HG03457 (cell line): ENCODE data around the gene UNC5A.

Experiments used
- ATAC-seq: cut with Tn5 transposase; IDR thresholded peaks from one replicate; pipeline ENCODE4 v1.9.1; 2021; ENCODE audit warnings: moderate number of reproducible peaks; ENCODE audit not compliant: unreplicated experiment

UNC5A gene

DNA sequence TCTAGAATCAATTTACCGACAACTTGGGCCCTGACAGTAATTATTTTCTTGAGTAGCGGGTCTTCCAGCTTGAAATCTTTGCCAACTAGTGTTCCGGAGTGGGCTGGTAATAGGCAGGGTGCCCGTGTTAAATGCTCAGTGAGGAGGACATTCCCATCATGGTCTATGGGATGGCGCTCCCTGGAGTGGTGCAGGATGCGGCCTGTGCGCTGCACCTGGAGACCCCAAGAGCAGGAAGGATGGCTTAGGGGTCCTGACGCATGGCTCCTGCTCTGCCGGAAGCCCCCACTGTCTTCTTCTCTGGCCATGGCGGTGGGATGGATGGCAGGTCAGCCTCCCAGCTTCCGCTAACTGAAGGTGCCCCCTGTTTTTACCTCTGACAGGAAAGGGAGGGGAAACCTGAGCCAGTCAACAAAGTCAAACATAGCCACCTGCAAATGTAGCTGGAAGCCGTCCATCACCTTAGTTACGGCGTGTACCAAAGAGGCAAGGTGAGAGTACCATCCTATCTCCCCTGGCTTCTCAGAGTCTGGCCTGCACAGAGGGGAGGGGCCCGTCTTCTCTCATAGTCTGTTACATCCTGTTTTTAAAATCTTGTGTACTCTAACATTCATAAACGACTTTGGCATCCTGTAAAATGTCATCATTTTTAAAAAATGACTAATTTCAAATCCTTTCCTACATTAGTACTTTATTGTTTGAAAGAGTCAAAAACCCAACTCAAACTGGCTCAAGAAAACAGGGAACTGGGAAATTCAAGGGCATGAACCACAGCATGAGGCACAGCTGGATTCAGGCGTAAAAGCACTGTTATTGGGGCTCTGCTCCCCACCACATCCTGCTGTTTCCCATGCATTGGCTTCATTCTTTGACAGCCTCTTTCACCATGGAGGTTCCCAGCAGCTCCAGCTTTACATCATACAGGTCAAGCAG lies 28.5 kb upstream of the UNC5A start:
- no peak for ATAC-seq

DNA sequence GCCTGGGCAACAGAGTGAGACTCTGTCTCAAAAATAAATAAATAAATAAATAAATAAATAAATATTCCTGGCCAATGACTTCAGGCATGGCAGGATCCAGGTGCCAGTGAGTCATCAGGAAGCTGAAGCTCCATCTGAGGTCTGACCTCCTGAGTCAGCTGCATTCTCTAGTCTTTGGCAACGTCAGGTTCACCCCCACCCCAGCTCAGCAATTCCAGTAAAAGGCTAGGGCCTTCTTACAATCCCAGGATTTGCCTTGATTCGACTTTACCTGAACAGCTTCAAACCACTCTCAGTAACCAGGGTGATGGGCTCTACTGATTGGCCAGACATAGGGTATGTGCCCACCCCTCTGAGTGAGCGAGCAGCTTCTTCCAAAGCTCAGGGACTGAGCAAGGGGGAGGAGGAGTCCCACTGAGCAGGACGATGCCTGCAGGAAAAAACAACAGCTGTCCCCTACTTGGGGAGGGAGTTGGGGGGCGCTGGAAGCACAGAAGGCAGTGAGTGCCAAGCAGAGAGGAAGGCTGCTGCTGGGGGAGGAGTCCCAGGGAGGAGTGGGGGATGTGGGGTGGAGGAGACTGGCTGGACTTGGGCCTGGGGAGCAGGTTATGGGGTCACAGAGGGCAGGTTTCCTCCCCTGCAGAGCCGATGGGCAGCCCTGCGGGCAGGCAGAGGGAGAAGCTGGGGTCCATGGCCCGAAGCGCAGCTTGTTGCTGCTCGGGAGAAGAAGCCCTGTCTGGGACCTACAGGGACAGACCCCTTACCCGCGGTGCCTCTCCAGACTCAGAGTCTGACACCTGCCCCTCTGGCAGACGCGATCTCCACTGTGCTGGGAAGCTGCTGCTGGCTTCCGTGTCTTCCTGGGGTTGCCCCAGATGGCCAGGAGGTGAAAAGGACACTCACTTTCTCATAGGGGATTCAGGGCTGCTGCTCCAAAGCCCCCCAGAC lies 25.9 kb upstream of the UNC5A start:
- ATAC-seq = no peak

DNA sequence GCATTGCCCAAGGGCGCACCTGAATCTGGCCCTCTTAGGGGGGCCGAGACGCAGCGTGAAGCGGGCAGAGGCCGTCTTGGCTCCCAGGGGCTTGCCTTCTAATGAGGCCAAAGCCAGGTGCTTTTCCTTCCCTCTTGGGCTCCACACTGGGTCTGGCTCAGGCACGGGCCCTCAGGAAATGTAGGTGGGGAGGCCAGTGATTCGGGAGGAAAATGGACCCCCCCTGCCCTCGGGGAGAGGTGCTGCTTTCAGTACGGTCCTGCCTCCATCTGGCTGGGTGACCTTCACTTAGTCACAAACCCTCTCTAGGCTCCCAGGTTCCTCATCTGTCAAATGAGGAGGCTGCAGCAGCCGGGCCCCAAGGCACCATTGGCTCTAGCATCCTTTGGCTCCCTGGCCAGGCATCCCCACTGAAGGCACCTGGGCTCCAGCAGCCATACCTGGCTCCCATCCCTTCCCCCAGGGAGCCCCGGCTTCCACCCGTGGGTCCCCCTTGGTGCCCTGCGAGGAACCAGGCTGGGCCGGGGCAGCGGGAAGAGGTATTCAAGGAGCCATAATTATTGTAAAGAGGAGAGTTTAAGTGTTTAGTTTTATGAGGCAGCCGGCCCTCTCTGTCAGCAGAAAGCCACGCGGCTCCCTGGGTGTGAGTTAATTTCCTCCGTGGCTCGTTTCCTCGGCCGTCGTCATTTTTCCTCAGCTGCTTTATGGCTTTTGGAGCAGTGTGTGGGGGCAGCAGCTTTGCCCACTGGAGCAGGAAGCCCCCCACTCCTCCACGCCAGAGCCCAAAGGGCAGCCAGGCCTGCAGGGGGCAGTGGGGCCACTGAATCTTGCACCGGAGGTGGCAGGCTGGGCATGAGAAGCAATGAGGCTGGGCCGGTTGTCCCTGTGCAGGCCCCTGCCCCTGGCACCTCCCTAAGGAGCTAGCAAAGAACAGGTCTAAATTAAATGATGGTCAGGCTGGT lies 24.9 kb upstream of the UNC5A start:
- no peak for ATAC-seq

DNA sequence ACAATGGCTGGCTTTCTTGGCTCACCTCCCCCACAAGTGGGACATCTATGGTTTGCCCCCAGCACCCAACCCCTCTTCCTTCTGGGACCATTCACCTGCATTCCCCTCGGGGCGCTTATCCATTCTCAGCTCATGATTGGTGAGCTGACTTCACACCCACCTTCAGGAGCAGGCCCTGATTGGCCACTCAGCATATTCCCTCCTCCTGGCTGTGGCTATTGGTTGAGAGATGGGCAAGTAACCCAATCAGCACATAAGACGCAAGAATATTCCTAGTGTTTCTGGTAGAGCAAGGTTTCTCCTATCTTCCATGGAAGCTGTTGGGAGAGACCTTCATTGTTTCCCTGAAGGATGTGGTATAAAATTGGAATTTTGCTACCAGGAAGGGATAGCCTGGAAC lies 22.7 kb upstream of the UNC5A start:
- no peak for ATAC-seq

DNA sequence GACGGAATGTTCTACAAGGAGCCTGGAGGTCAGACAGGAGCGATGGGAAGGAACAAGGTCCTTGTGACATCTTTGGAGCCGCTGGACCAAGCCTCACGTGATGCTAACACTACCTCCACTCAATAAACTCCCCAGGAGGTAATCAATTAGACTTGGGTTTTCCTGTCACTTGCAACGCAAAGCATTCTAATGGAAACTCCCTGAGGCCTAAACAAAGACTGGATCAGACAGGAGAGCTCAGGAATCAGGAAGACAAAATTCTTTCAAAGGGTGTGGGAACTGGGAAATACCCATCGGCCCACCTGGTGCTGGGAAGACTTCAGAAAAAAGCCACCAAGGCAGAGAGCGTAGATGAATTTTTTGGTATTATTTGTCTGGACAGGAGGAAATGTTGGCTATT lies 22.3 kb upstream of the UNC5A start:
- ATAC-seq = no peak

DNA sequence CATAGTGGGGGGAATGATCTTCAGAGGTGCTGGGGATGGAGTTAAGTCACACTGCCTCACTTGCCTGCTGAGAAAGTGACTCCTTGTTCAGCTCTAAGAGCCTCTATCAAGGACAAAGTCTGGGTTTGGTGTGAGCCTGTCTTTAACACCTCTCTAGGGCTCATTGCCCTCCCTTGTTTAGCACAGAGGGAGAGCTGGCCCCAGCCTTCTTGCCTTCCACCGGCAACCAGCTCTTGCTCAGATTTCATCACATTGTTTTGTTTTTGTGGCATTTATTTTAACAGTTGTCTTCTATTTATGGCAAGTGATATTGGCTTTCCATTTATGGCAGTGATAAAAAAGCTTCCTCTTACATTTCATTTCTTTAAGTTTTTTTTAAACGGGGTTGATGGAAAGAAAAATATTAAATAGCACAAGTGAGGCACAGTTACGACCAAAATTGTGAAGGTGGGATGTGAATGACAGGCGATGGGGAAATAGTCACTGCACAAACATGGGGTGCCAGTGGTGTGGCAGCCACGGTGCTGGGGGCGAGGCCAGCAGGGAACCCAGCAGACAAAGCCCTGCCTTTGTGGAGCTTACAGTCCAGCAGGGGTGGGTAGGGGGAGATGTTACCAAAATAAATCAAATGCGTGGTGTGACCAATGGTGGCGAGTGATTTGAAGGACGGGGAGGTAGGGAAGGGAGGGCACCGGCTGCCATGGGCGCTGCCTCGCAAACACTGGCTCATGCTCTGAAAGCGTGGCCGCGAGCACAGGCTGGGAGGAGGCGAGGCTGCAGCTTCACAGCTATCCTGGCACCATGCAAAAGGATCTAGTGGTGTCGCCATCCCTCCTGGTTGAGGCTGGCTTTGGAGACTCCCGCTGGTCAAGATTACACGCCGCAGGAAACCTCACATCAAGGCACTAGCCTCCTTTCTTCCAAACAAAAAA lies 21.2 kb upstream of the UNC5A start:
- no peak for ATAC-seq

DNA sequence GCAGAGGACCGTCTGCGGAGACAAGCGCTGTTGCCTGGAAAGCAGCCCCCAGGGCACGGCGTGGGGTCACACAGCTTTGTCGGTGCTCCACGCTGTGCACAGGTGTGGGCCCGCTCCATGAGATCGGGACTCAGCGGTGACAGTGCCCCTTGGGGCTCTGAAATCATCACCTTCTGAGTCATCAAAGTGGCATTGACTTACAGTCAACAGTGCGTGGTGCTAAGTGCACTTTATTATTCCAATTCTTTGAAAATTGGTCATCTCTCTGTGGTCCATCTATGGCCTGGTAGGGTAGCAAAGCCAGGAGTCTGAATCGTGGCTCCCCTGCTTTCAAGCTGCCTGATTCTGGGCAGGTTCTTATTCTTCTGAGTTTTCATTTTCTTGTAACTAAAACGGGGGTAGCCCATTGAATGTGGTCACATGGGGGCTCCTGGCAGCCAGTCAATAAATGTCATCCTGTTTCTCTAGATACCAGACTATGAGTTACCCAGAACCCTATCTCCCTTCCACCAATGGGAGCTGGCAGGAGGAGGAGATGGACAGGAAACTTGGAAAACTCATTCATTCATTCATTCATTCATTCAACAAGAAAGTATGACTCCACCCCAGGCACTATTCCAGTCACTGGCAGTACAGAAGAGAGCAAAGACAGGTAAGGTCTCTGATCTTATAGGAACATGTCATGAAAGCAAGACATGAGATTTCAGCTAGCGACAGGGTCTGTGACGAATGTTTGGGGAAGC lies 20.3 kb upstream of the UNC5A start:
- no peak for ATAC-seq

DNA sequence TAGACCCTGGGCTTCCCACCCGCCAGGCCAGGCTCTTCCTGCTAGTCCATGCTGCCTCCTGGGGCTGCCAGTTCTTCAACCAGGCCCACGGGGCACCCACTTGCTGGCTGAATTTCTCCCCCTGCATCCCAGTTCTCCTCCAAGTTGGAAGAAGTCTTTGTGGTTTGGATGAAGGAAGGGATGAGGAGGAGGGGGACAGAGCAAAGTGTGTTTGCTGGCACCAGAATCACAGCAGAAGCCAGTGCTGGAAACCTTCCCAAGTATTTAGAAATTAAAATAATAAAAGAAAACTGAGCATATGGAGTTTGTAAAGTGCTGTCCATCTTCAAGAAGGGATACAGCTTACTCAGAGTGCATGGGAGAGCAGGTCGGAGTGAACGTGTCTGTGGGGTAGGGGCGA lies 19.4 kb upstream of the UNC5A start:
- ATAC-seq = no peak

DNA sequence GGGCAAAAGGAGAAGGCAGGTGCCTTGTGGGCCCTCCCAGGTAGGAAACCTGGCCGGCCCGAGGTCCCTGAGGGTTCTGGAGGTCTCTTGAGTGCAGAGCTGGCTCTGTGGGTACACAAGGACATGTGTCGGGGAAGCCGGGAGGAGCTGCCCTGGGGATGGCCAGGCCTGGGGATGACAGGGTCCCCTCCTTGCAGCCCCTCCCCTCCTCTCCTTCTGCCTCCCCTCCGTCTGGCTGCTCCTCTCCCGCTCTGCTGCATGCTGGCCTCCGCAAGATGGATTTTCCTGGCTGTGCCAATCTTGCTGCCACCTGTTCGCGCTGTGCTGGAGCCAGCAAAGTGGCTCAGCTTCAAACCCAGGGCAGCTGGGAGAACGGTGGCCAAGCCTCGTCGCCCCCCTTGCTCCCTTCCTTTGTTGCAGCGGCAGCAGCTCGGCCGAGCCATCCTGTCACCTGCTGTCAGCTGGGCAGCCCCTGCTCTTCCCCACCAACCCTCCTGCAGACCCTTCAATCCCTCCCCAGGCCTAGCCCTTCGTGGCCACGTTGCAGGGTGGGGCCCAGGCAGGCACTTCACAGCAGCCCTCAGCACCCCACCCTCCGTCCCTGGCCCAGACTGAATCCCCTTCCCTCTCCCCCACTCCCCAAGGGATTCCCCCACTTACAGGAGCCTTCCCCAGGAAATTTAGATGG lies 17.6 kb upstream of the UNC5A start:
- no peak for ATAC-seq

DNA sequence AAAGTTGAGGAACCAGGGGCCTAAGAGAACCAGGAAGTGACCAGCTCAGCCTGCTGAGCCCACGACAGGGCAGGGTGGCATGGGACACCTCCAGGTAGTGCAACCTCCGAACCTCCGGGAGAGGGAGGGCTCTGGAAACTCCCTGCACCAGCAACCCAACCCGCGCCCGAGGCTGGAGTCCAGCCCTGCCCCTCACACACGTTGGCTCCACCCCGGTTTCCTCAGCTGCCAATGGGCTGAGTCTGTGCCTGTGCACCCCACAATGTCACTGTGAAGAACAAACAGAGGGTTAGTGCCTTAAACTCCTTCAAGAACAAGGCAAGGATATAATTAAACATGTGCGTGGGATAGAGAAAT lies 17.0 kb upstream of the UNC5A start:
- ATAC-seq = no peak

DNA sequence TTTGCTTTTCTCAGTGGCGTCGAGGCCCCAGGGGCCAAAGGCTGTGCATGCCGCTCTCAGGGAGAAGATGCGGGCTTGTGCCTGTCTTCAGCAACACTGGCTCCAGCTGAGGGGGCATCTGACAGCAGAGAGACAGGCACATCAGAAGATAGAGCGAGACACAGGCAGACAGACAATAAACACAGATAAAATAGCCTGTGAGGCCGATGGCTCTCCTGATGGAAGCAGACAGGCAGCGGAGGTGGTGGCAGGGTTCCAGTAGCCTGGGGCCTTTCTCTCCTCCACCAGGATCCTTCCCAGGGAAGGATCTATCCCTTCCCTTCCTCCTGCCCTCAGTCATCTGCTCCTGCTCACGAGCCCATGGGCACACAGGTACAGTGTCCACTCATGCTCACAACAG lies 16.6 kb upstream of the UNC5A start:
- no peak for ATAC-seq

DNA sequence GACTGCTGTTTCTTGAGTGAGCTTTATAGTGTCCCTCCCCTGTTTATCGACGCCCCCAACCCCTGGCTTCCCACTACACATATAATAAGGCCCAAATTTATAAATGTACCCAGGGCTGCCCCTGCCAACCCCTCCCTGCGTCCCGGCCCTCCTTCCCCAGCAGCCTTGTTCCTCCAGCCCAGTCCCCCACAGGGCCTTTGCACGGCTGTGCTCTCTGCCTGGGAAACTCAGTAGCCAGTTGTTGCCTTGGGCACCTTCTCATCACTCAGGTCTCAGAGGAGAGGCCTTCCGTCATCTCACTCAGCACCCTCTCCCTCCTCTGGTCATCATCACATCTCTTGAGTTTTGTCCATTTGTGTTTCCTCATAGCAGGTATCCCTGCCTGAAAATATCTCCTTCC lies 15.8 kb upstream of the UNC5A start:
- no peak for ATAC-seq

DNA sequence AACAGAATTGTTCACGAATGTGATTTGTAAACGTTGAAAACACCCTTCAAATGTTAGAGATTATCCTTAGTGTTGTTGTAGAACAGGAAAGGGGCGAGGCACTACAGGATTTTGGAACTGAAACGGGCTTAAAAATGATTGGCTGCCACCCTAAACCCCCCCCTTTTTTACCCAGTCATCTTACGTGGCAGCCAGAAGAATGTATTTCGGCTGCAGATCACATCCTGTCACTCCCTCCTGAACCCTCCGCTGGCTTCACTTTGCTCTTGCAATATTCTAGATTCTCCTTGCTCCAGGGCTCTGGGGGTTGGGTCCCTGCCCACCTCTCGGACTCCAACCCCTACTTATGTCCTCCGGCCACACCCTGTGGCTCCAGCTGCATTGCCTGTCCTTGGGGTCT lies 13.9 kb upstream of the UNC5A start:
- ATAC-seq = no peak

DNA sequence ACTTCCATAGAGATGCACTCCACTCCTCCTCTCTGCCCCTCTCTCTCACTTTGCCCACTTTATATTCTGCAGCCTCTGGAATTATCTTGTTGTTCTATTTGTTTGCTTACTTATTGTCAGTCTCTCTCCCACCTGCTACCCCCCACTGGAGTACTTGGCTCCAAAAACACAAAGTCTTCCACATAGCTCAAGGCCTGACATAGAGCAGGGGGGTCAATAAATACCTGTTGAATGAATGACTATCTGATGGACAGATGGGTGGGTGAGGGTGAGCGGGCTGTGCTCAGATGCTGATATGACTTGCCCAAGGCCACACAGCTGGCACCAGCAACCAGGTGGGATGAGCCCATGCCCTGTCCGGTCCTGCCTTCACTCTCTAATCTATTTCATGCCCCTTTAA lies 13.4 kb upstream of the UNC5A start:
- no peak for ATAC-seq

DNA sequence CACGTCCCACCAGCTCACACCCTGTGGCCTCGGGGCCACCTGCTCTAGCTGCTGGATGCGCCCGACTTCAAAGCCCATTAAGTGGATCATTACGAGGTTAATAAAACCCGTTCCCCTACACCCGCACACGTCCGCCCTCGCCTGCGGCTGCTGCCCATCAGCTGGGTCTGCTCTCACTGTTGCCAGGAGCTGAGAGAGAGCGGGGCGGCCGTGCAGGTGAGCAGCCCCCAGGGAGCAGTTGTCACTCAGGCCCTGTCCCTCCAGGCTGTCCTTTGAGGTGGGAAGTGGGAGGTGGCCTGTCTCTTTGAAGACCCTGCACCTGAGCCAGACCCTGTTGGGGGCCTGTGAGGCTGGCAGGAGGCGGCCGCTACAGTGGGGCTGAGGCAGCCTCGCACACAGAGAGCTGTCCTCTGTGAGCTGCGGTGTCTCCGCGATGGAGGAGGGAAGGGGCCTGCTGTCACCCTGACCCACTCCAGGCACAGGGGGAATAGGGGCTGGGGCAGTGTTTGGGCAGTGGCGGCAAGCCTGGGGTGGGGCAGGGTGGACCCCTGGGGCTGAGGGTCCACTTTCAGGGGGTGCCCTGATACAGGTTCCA lies 12.8 kb upstream of the UNC5A start:
- ATAC-seq = no peak

DNA sequence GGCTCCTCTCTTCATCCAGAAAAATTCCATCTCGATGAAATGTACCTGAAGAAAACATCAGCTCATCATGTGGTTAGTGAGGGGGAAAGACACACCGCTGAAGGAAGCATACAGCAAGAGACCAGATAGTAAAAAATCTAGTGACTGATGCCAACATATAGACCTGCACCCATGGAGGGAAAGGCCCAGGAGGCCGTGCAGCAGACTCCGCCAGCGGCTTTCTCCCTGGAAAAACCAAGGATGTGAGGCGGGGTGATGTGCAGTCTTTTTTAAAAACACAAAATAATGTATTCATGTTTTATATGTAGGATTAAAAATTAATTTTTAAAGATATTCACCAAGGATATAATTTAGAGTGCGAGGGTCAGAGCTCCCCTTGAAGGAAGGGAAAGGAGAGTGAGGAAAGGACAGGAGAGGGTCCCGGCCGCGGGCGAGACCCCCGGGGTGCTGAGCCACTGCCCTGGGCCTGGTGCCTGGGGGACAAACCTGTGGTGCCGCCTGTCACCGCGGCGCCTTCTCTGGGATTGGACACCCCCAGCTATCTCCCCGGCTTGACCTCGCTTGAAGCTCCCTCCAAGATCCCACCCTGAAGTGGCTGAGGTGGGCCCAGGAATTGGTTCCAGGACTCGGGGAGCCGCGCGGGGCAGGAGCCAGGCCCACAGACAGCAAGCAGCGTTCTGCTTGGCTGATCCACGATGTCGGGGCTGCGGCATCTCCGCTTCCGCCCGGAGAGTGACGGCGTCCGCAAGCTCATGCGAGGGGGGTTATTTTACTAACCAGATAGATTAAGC lies 12.1 kb upstream of the UNC5A start:
- no peak for ATAC-seq

DNA sequence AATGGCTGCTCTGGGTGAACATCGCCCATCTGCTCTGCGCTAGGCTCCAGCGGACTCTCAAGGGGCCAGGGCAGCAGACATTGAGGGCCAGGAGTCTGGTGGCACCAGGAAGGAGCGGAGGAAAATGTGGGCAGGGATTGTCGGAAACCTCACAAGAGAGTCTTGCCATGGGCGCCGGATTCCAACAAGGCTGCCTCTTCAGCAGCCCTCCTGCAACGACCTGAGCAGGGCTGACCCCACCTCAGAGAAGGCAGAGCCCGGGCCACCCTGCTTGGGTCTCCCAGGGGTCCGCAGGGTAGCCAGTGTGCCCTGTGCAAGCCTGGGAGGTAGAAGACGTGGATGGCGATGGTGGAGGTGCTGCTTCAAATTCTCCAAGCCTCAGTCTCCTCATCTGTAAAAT lies 11.4 kb upstream of the UNC5A start:
- no peak for ATAC-seq
